Pons (tissue), 1 donor: ENCODE data around the gene NUDT22.

Experiments
- DNase-seq: peaks from one replicate; pipeline ENCODE4 v3.0.0-alpha.2; 2016; ENCODE audit warnings: low spot score

The NUDT22 gene

DNA sequence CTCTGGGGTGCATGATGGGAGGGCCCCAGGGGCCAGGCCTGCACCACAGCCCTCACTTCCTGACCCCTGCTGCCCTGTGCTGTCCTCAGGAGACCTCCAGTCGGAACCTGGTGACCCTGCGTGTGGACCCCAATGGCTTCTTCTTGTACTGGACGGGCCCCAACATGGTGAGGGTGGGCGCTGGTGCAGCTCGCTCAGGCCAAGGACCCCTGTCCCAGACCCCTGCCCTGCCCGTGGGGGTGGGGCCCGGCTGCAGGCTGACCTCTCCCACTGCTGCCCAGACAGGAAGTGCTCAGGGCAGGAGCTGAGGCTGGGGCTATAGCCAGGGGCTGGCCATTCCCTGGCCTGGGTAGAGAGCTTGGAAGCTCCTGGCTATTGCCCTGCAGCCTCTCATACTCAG, 28.3 kb downstream of the NUDT22 start:
- no peak for DNase-seq

DNA sequence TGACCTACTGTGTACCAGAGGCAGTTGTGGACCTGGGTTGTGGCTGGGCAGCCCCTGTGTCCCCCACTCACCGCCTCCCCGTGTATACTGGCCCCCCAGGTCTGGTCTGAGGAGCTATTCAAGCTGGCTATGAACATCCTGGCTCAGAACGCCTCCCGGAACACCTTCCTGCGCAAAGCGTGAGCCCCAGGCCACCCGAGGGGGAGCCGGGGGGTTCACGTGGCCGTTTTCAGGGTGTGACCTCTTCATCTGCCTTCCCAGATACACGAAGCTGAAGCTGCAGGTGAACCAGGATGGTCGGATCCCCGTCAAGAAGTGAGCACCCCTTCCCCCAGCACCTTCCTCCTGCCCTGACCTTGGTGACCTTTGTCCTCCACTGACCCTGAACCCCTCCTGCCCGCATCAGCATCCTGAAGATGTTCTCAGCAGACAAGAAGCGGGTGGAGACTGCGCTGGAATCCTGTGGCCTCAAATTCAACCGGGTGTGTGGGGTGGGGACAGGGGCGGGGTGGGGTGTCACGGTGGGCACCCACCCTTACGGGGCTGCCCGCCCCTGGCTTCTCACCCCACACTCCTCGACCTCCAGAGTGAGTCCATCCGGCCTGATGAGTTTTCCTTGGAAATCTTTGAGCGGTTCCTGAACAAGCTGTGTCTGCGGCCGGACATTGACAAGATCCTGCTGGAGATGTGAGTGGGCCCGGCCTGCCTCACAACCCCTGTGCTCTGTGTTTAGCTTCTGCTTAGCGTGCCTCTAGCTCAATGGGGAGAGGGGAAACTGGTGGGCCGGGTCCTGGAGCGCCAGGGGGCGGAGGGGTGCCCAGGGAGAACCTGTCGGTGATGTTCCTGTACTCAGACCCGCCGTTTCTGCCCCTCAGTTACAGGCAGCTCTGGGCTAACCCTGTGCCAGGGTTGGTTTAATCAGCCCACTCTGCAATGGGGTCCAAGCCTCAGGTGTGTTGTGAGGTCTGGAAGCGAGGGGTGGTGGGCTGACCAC, 29.4 kb downstream of the NUDT22 start:
- DNase-seq, result no peak

DNA sequence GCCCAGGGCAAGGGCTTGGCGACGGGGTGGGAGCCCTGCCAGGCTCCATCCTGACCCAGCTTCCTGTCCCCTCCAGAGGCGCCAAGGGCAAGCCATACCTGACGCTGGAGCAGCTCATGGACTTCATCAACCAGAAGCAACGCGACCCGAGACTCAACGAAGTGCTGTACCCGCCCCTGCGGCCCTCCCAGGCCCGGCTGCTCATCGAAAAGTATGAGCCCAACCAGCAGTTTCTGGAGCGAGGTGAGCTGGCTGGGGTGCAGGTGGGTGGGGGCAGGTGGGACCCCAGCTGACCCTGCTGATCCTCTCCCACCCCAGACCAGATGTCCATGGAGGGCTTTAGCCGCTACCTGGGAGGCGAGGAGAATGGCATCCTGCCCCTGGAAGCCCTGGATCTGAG, 30.2 kb downstream of the NUDT22 start:
- no peak for DNase-seq

DNA sequence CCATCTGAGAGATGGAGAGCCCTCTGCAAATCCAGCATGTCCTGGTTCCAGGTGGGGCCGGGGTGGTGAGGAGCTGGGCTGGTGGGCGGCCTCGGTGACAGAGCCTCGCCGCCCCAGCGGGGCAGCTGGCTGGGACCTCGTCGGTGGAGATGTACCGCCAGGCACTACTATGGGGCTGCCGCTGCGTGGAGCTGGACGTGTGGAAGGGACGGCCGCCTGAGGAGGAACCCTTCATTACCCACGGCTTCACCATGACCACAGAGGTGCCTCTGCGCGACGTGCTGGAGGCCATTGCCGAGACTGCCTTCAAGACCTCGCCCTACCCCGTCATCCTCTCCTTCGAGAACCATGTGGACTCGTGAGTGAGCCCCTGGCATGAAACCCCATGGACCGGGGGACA, 32.3 kb downstream of the NUDT22 start:
- DNase-seq, result no peak

DNA sequence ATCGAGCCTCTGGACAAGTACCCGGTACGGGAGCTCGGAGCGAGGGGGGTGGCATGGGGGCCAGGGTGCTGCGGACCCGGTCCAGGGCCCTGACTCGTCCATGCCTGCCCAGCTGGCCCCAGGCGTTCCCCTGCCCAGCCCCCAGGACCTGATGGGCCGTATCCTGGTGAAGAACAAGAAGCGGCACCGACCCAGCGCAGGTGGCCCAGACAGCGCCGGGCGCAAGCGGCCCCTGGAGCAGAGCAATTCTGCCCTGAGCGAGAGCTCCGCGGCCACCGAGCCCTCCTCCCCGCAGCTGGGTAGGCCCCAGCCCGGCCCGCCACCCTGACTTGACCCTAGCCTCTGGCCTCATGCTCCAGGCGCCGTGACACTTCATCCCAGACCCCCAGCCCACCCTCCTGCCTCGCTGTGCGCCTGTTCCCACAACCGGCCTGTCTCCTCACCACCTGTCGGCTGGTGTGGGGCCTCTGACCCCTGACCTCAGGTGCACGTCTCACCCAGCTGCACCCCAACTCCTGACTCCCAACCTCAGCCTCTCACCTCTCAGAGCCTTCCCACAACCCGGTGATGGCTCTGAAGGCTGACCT, 33.0 kb downstream of the NUDT22 start:
- DNase-seq, result no peak

DNA sequence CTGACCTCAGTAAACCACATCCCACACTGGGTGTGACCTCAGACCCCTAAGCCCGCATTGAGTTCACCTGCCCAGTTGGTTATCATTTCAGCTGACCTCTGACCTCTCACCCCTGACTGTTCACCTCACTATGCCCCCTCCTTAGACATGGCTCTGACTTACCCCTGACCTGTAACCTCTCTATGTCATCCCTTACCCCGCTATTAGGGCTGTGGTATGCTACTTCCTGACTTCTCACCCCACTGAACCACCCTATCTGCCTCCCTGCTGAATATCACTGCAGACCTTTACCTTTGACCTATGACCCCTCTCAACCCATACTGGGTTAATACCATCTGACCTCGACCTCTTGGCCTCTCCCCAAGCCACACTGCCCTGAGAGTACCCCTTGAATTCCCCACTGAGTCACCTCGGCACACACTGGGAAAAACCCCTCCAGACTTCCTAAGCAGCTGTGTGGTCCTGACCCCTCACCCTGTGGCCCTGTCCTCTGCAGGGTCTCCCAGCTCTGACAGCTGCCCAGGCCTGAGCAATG, 33.5 kb downstream of the NUDT22 start:
- no peak for DNase-seq

DNA sequence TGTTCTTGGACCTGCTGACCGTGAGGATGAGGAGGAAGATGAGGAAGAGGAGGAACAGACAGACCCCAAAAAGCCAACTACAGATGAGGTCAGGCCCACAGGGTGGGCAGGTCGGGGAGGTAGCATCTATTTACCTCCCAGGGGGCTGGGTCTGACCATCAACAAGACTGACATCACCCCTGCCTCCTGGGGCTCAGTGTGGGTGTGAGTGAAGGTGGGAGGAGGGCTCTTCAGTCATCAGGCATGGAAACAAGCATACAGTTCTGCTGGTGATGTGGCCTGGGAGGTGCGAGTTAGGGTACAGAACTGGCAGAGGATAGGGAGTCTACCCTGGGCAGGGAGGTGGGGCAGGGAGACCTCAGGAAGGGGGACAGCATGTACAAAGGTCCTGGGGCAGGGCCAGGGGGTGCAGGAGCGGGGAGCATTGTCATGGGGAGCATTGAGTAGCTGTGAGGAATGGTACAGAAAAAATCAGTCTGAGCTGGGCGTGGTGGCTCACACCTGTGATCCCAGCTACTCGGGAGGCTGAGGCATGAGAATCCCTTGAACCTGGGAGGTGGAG, 34.2 kb downstream of the NUDT22 start:
- DNase-seq, result no peak

DNA sequence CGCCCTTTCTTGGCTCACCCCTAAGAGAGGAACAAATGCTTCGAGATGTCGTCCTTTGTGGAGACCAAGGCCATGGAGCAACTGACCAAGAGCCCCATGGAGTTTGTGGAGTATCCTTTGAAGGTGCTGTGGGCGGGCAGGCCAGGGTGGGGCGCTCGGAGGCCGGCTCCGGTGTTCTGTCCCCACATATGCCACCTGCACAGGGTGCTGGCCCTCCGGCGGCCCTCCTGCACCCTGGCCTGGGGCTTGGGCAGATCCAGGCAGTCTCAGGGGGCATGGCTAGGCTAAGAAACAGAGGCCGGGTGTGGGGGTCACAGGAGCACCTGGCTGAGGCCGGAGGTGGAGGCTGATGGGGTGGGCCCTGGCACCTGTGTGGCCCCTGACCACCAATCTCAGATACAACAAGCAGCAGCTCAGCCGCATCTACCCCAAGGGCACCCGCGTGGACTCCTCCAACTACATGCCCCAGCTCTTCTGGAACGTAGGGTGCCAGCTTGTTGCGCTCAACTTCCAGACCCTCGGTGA, 35.5 kb downstream of the NUDT22 start:
- no peak for DNase-seq

DNA sequence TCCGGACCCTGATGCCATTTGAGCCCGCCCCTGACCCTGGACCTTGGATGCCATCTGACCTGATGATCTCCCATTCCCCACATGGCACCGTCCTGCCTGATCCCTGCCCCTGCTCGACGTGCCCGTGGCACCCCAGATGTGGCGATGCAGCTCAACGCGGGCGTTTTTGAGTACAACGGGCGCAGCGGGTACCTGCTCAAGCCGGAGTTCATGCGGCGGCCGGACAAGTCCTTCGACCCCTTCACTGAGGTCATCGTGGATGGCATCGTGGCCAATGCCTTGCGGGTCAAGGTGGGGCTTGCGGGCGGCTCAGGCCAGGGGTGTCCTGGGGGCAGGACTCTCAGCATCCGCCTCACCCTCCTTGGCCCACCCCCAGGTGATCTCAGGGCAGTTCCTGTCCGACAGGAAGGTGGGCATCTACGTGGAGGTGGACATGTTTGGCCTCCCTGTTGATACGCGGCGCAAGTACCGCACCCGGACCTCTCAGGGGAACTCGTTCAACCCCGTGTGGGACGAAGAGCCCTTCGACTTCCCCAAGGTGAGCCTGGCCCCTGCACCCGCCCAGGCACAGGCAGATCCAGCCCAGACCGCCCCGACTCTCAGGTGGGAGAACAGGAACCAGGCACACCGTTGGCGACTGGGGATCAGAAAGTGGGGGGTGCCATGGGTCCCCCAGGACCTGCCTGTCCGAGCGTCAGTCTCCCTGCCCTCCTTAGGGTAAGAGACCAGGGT, 36.4 kb downstream of the NUDT22 start:
- no peak for DNase-seq

DNA sequence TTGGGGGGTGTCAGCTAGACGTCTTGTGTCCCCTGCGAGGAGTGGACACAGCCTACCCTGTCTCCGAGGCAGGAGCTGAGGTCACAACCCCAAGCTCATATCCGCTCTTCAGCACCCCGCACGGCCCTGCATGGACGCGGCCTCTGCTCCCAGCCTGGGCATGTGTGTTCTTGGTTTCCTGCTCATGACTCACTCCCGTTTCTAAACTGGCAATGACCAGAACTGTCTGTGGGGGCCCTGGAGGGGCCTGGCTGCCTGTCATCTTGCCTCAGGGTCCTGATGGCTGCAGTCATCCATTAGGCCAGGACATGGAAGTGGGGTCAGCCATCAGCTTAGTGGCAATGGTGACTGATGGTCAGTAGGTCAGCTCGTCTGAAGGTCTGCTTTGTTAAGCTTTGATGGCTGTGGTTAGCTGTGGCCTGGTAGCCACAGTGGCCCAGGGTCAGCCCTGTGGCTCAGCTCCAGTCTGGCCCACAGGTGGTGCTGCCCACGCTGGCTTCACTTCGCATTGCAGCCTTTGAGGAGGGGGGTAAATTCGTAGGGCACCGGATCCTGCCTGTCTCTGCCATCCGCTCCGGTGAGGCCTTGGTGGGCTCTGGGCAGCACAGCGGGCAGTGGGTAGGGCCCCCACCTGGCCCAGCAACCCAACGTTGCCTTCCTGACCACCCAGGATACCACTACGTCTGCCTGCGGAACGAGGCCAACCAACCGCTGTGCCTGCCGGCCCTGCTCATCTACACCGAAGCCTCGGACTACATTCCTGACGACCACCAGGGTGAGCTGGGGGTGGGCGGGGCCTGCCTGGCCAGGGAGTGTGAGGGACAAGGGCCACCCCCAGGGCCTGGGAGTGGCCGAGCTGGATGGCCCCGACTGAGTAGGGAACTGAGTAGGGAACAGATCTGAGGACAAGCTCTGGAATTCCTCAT, 37.2 kb downstream of the NUDT22 start:
- no peak for DNase-seq

DNA sequence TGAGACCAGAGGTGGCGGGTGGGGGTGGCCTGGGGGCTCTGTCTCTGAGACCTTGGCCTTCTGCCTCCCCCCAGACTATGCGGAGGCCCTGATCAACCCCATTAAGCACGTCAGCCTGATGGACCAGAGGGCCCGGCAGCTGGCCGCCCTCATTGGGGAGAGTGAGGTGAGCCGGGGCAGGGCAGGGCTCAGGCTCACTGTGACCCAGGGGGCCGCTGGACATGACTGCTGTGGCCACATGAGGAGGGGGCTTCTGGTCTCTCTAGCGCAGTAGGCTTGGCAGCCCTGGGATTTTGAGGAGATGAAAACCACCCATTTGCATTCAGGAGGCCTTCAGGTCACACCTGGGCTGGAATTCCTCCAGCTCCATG, 37.9 kb downstream of the NUDT22 start:
- DNase-seq, result no peak

DNA sequence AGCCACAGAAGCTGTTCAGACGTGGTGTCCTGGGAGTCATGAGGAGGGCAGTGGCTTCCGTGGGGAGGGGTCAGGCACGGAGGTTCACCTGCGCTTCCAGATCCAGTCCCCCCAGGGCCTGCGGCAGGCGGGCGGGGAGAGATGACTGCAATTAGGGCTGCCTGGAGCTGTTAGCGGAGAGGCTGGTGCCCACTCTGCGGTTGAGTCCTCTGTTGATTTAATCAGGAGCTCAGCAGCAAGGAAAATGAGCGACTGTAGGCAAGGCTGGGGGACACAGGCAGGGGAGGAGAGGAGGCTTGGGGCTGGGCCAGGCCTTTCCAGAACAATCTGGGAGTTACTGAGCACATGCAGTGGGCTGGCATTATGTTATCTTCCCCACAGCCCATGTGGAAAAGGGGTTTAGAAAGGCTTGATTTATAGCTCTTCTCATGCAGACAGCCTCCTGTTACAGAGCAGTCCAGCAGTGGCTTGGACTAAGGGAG, 38.3 kb downstream of the NUDT22 start:
- DNase-seq, result no peak

DNA sequence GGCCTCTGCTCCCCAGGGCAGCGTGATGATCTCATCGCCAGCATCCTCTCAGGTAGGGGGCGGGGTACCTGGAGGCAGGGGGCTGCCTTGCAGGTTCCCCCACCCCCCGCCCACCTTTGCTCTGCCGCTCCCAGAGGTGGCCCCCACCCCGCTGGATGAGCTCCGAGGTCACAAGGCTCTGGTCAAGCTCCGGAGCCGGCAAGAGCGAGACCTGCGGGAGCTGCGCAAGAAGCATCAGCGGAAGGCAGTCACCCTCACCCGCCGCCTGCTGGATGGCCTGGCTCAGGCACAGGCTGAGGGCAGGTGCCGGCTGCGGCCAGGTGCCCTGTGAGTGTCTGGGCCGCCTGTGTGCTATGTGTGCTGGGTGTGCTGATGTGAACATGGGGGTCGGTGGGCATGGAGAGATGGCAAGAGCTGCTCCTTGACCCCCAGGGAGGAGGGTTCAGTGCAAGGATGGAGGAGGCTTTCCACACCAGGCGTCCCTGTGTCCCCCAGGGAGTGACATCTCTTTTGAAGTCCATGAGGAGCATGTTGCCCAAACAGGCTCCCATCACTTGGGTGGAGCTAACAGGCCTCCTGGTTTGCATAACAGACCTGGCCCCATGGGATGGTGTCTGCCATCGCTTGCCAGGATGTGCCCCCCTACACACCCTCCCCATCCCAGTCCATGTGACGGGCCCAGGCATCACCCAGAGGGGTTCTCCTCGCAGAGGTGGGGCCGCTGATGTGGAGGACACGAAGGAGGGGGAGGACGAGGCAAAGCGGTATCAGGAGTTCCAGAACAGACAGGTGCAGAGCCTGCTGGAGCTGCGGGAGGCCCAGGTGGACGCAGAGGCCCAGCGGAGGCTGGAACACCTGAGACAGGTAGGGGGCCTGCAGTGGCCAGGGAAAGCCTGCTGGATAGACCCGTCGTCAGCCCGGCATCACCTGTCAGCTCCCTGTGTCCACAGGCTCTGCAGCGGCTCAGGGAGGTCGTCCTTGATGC, 39.4 kb downstream of the NUDT22 start:
- DNase-seq, result no peak

DNA sequence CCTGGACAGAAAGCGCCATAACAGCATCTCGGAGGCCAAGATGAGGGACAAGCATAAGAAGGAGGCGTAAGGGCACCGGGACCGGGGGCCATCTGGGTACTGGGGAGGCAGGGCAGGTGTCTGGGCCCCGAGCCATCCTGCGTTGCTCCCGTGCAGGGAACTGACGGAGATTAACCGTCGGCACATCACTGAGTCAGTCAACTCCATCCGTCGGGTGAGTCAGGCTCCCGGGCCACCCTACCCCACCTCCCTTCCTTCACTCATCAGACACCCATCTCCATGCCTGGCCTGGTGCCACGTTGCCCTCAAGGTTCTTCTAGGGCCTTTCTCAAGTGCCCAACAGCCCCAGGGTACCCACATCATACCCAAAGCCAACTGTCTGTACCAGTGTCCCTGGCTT, 40.3 kb downstream of the NUDT22 start:
- DNase-seq, result no peak

DNA sequence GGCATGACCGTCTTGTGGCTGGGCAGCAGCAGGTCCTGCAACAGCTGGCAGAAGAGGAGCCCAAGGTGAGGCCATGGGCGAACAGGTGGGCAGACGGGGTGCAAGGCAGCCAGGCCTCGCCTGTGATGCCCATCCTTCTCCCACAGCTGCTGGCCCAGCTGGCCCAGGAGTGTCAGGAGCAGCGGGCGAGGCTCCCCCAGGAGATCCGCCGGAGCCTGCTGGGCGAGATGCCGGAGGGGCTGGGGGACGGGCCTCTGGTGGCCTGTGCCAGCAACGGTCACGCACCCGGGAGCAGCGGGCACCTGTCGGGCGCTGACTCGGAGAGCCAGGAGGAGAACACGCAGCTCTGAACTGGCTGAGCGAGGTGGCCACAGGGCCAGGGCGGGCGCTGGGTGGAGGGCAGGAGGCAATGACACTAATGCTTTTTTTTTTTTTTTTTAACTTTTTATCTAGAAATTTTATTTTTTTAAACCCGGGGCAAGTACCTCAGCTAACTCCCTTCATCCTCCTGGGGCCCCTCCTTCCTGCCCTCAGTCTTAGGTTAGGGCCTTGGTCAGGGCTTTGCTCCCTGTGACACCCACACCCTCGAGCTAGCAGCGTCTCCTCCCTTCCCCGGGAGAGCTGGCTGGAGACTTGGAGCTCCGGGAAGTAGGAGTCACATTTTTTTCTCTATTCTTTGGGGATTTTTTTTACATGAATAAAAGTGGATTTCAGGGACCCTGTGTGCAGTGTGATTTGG, 41.3 kb downstream of the NUDT22 start:
- no peak for DNase-seq

DNA sequence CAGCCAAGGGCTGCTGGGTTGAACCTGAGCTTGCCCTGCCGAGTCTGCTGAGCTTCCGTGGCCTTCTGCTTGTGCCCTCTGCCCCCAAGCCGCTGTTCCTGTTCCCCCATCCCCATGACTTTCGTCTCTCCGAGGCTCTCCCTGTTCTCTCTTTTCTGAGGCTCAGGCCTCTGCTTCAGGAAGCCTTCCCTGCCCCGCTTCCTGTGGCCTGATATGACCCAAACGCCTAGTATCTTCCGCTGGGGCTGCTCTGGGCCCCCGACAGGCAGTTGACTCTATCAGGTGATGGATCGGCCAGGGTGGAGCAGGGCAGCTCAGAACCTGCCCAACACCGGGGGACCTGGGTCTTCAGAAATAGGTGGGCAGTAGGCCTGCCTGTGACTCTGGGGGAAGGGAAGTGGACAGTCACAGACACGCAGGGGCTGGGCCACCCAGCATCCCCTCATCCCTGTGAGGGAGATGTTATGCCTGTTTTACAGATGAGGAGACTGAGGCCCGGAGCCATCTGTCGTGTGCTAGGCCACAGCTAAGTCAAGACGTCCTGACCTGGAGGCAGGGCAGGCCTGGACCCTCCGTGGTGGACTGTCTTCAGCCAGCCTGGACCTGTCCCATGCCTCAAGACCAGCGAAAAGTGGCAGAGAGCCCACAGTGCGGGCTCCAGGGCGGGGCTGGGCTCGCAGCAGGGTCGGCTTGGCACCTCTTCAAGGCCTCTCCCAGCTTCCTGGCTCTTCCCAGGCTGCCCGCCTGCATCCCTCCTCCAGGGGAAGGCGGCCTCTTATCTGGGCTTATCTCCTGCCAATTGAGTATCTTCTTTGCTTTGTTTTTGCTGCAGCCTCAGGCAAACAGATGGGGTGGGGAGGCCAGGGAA, 42.2 kb downstream of the NUDT22 start:
- no peak for DNase-seq

DNA sequence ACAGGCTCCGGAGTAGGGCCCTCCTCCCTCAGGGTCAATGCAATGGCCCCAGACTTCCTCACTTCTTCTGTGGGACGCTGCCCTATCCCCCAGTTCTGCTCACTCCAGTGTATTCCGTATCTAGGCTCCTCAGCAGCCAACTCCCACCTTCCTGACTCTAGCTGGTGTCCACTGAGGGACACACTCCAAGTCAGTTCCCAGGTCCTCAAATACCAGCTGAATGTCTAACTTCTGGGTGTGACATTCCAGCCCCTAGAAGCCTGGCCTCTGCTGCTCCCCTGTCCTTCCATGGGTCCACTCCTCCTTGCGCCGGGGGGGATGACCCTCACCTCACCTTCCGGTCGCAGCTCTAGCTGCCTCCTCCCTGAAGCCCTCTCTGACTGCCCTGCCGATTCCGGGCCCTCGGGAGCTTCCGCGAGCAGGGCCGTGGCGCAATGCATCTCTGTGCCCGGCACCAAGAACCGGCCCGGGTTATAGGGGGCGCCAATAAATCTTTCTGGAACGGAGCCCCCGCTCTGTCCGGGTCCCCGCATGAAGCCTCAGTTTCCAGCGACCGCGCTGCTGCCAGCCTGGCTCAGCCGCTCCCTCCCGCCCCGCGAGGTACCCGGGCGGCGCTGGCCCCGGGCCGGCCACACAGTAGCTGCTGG, 42.9 kb downstream of the NUDT22 start:
- DNase-seq, result peak; percentile 25
